Stimulated activated CD8-positive, alpha-beta memory T cell treated with anti-CD3 and anti-CD28 coated beads, Interleukin-12 subunit alpha, Interleukin-12 subunit beta, amount 100 ng/mL, for 24 hours (primary cell): Measurements from ENCODE around the gene CD160.
"Not testable (repeated sequence)": the region's sequence is repeated elsewhere in the genome, so short reads cannot be mapped to it uniquely, and the experiment has no call there.

ENCODE experiments used
- DNase-seq: peaks from one replicate; pipeline ENCODE4 v3.0.0-alpha.2; 2020; ENCODE audit errors: extremely low read depth

CD160 gene

DNA sequence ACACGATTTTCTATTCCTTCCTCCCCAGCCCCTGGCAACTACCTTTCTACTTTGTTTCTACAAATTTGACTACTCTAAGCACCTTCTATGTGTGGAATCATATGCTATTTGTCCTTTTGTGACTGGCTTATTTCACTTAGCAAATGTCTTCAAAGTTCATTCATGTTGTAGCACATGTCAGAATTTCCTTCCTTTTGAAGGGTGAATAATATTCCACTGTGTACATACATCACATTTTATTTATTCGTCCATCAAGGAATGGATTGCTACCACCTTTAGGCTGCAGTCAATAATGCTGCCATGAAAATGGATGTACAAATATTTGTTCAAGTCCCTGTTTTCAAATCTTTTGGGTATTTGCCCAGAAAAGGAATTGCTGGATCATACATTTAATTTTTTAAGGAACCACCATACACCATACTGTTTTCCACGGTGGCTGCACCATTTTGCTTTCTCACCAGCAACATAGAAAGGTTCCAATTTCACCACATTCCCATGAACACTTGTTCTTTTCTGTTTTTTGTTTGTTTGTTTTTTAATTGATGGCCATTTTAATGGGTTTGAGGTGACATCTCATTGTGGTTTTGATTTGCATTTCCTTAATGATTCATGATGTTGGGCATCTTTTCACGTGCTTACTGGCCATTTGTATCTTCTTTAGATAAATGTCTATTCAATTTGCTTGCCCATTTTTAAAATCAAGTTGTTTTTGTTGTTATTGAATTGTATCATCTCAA, 8.8 kb upstream of the CD160 start:
- DNase-seq, result no peak

DNA sequence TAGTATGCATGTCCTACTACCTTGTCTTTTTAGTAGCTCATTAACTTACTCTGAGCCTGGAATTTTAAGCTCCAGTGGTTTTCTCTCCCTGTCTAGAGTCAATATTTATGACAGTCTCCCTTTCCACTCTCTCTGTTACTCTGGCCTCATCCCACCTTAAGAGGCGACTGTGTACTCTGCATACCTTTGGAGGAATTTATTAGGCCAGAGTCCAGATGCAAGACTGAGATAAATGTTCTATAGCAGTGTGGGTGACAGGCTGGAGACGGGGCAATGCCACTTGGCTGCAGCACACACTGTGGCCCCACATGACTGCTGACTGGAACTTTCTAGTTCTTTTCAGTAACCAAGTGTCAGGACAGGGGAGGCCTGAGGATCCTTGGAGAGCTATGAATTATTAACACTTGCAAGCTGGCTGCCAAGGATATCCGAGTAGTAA, 8.1 kb upstream of the CD160 start:
- DNase-seq, result no peak

DNA sequence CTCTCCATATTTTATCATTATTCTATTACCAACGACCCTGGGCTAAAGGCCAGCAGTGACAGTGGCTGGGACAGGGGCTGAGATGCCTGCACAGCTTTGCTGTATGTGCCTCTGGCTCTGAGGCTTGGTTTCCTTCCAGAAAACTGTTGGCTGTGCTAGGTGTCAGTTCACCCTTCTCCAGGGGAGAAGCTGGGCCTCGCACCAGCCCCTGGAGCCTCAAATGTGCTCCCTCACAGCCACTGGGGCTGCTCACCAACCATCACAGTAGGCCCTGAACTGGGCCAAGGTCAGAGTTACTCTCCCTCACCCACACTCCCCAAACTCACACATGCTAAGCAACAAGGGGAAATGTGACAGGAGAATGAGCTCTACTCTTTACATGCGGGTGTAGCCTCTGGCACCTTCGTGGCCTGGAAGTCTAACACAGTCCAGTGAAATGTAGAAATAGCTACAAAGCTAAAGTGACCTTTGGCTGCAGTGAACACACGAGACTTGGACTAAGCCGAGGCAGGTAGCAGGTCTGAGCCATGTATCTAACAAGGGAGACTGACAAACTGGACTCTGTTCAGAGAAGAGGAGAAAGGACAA, 4.7 kb upstream of the CD160 start:
- no peak for DNase-seq

DNA sequence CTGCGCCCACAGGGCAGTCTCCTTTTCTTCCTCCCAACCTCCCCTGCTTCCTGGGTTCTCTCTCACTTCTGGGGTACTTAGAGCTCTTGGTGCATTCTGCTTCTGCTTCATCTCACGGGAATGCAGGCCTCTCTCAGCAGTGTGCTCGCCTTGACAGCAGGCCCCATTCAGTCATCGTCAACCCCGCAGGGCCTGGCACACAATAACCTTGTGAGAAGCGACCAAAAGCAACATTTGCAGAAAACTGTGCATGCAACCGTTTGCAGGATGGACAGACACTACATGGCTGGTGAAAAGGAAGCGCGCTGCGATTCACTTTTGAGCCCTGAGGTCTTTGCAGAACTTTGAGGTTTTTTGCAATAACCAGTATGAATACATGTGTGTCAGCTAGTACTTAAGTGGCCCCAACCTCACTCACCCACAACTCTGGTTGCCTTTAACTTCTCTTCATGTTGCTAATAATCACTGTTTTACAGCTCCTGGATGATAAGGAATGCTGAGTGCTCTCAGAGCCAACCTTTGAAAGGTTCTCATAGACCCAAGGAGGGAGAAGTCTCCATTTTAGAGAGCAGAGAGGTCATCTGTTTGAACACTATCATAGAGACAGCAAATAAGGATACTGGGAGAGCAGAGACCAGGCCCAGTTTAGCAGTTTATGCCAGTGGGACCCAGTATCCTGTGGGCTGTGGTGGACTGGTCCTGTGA, 2.5 kb upstream of the CD160 start:
- DNase-seq, result no peak

DNA sequence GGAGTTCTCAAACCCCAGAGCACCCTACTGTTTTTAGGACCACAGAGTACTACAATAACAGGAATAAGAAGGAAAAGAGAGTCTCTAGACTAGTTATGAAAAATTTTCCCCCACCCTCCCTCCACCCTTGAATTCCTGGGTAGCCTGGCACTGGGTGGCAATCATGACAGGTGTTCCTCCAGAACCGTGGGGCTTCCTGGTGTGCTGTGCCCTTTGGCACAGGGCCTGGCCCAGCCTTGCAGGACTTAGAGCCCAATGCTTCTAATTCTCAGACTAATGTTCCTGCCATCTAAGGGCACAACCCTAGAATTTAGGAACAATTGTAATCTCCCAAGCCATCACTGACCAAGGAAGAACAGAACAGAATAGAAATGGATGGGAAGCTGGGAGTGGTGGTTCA, 1.5 kb upstream of the CD160 start:
- no peak for DNase-seq

DNA sequence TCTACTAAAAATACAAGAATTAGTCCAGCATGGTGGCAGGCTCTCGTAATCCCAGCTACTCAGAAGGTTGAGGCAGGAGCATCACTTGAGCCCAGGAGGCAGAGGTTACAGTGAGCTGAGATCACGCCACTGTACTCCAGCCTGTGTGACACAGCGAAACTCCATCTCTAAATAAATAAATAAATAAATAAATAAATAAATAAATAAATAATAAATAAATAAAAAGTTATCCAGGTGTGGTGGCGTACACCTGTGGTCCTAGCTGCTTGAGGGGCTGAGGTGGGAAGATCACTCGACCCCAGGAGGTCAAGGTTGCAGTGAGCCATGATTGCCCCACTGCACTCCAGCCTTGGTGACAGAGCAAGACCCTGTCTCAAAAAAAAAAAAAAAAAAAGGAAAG, 834 bp upstream of the CD160 start:
- not testable (repeated sequence) for DNase-seq

DNA sequence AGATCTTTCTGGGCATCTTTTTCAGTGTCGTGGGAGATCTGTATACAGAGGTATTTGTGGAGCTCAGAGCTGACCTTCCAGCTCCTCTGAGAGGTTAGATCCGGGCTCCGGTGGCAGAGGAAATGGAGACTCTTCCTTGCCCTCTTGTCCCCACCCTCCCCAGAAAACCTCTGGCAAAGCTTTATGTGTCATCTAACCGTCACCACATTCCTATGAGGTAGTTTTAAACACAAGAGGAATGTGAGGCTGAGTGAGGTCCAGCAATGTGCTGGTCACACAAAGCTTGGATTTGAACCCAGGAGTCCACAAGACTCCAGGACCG, 1.2 kb downstream of the CD160 start:
- DNase-seq, result no peak

DNA sequence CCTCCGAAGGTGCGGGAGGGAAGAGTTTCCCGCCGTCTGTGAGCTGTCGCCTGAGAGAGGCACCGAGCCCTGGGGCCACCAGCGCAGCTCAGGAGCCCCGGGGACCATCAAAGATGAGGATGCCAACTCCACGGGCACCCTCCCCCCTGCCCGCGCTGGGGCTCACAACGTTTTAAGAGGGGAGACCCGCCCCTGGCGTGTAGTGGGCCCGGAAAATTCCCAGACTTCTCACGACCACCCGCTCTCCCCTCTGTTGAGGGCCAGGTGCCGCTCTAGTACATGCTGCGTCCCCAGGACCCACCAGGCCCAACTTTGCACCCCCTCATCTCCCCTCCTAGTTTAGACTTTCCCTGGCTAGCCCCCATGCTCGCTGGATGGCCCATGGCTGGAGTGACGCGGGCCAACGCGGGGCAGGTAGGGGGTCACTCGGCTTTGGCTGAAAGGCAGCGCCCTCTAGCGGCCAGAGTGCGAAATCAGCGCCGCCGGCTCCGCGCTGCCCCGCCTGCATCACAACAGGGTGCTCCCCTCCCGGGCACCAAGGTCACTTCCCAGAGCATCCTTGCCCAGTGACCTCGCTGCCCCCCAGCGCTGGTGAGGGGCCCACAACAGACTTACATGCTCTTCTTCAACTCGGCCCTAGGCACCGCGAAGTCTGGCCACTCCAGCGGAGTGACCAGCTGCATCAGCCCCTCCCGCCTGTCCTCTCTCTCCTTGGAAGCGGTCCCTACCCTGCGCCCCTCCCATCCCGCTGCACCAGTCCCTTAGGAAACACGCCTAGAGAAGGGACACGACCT, 1.8 kb downstream of the CD160 start:
- peak; percentile 33 for DNase-seq

DNA sequence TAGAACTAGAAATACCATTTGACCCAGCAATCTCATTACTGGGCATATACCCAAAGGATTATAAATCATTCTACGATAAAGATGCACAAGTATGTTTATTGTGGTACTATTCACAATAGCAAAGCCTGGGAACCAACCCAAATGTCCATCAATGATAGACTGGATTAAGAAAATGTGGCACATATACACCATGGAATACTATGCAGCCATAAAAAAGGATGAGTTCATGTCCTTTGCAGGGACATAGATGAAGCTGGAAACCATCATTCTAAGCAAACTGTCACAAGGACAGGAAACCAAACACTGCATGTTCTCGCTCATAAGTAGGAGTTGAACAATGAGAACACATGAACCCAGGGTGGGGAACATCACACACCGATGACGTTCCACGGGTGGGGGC, 6.9 kb downstream of the CD160 start:
- not testable (repeated sequence) for DNase-seq

DNA sequence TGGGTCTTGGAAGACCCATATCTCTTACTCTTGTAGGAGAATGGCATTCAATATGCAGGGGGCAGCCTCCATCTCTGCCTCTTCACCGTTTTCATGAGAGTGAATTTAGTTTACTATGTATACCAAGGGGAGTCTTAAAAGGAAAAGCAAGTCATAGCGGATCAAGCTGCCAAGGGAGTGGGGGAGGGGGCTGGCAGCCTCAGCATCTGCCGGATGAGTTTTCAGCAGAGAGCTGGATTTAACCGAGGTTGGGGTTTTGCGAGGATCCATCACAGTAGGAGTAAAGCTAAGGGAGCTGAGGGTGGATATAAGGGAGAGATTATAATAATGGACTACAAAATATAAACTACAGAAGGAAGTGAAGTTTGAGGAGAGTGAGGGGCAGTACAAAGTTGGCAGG, 9.9 kb downstream of the CD160 start:
- DNase-seq, result no peak

DNA sequence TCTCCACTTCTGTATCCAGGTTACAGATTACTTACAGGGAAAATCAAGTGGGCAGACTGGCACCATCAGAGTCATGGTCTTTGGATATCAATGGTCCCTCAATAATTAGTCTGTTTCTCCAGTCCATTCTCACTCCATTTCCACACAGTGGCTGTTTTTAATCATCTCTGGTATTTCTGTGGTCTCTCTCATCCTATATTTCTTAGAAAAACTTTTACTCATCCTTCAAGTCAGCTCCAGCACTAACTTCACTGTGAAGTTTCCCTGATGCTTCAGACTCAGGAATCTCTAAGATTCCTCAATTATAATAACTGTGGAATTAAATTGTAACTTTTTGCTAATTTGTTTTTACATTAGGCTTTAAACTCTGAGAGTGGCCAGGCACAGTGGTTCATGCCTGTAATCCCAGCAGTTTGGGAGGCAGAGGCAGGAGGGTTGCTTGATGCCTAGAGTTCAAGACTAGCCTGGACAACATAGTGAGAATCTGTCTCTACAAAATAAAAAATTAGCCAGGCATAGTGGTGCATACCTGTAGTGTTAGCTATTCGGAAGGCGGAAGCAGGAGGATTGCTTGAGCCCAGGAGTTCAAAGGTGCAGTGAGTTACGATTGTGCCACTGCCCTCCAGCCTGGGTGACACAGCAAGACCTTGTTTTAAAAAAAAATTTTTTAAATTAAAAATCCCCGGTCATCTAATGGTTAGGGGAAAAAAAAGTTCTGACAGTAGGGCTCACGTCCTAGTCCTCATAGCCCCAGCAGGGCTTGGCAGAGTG, 10.6 kb downstream of the CD160 start:
- DNase-seq, result no peak

DNA sequence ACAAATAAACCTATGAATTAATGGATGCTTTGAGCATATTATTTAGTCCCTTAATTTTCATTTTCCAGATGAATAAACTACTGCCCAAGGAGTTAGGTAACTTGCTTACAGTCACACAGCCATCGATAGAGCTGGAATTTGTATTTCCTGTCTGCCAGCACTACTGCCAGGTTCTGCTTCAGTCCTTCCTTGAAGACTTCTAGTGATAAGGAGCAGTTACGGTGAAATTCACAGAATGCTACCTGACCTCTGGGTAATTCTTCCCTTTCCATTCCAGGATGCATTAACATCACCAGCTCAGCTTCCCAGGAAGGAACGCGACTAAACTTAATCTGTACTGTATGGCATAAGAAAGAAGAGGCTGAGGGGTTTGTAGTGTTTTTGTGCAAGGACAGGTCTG, 11.2 kb downstream of the CD160 start:
- no peak for DNase-seq

DNA sequence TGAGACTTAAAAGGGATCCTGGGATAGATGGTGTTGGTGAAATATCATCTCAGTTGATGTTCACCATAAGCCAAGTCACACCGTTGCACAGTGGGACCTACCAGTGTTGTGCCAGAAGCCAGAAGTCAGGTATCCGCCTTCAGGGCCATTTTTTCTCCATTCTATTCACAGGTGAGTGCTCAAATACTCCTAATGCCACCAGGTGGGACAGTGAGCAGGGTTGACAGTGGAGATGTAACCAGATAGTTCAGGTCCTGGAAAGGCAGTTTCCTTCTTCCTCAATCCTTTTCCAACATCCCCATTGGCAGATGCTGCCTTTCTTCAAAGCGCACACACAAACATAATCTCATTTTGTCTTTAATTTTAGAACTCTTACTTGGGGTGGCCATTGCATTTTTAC, 11.6 kb downstream of the CD160 start:
- DNase-seq, result no peak

DNA sequence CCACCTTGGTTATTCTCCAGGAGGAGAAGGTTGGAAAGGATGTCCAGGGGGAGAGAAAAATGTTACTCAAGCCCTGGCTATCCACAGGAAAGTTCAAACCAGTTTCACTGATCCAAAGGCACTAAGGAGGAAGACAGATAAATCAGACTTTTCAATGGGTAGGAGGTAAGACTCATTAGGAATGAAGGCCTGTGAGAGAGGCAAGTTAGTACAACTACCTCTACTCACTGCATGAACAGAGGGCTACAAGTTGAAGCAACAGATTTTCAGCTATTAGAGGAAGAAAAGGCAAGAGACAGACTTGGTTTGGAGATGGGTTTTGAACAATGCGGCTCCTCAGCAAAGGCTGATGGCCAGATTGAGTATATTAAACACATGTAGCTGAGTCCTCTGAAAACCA, 16.9 kb downstream of the CD160 start:
- DNase-seq, result no peak

DNA sequence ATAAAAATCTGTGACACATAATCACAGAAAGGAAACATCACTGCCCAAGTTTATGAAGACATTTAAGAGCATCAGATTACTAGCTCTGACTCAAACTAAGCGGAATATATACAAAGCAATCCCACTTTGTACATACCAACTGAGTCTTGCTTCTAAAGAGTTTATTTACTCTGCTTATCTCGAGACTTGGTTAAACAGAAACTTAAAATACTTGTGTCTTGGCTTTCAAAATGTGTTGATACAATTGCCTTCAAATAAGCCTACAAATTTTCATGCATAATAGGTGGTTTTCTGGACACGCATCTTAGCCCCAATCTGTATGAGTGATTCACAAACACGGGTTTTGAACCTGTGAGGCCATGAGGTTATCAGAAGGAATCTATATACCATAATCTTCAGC, 21.0 kb downstream of the CD160 start:
- no peak for DNase-seq

DNA sequence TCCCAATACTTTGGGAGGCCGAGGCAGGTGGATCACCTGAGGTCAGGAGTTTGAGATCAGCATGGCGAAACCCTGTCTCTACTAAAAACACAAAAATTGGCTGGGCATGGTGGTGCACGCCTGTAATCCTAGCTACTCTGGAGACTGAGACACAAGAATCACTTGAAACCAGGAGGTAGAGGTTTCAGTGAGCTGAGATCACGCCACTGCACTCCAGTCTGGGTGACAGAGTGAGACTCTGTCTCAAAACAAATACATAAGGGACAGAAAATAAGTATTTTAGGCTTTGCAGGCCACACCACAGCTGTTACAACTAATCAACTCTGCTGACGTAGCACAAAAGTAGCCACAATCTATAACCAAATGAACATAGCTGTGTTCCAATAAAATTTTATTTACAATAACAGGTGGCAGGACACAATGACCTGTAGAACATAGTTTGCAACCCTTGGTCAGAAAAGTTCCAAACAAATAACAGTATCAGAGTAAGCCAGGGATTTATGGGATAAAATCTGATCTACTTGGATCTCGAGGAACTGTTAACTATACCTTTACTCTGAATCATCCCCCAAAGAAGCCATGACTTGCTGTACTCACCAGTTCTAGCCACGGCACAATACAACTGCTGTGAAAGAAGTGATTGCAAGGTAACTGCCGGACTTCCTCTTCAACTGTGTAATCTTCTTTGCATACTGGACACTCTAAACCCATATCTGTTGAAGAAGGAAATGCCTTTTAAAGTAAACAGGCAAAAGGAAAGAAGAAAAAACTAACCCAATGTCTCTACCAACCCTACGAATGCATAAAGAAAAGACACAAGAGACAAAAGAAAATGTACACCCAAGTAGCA, 28.3 kb downstream of the CD160 start:
- DNase-seq, result no peak

DNA sequence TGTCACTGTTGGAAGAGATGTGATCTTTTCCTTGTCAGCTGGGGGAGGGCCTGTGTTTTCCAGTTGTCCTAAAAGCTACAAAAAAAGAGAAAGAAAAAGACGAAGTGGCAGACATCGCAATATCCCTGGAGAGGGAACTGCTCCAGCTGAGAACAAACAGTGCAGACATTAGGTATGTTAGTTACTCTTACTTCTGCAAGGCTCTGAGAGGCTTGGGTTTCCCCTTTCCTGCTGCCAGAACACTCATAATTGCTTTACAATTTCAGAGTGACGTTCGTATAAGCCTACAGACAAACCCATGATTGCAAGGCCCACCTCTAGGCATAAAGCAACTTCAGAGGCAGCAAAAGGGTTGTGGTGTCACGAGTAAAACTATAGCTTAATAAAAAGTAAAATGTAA, 31.1 kb downstream of the CD160 start:
- no peak for DNase-seq

DNA sequence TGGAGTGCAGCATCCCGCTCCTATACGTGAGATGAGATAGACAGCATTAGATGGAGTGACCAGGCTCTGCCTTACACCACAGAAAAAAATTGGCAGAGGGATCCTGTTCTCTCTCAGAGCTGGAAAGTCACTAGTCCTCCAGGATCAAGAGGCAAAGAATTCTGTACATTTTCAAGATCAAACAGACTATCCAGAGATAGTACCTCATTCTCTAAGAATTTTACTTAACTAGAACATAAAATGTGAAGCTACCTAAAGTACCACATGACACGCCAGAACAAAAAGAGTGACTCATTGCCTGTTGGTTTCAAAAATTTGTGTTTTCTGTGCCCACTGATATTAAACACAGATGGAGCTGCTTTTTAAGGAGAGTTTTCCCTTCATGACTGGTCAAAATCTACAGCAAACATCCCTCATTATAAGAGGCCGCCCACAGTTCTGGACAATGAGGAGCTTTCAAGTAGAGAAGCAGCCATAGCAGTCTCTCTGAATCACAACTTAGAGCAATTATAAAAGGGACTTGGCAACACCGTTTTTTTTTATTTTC, 32.3 kb downstream of the CD160 start:
- no peak for DNase-seq

DNA sequence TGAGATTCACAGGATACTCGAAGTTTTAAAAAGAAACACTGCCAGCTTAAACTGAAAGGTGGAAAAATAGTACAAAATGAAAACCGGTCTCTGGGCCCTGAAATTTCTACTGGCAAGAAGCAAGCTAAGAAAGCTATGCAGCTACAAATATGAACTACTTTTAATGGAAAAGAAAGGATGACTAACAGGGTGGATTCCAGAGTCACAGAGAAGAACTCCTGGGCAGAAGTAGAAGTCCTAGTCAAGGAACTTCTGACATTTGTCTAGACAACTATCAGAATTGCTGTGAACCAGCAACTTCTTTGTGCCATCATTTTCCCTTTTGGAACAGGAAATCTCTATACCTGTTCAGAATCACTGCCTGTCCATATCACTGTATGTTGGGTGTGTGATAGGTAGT, 38.1 kb downstream of the CD160 start:
- no peak for DNase-seq

DNA sequence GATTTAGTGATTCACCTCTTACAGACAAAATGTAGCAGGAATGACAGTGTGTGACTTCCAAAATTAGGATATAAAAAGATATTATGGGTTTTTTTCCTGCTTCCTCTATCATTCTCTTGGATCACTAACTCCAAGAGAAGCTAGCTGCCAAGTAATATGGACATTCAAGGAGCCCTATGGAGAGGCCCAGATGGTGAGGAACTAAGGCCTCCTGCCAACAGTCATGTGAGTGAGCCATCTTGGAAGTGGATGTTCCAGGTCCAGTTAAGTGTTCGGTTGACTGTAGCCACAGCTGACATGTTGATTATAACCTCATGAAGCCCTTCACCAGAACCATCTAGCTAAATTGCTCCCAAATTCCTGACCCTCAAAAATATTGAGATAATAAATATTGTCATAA, 38.8 kb downstream of the CD160 start:
- no peak for DNase-seq

DNA sequence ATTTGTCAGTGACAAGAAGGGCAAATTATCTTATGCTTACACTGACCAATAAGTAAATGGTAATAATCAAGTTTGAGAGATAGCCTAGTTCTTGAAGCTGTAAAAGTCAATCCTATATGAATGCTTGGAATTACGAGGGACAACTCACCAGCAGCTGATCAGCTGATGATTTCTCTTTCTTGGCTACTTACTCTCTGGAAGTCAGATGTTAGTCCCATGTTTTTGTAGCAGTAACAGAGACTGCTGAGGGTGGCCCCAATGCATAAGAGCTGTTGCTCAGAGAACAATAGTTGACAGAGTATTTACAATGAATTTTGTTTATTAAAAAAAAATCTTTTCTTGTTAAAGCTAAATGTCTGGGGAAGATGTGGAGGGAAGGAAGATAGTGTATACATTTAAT, 39.3 kb downstream of the CD160 start:
- DNase-seq, result no peak
